ENCODE data around the gene PRSS36. TPM values are rescaled to one million over a fixed set of nuclear protein-coding genes. Genes with fewer than 3 reads are reported as not detected.

The PRSS36 gene
- polyA plus RNA-seq, 1 experiment, result 0.39 TPM

- ChIA-PET CTCF (no interaction called here), POLR2A (no interaction called here)
- TF ChIP-seq, protein P1, sequence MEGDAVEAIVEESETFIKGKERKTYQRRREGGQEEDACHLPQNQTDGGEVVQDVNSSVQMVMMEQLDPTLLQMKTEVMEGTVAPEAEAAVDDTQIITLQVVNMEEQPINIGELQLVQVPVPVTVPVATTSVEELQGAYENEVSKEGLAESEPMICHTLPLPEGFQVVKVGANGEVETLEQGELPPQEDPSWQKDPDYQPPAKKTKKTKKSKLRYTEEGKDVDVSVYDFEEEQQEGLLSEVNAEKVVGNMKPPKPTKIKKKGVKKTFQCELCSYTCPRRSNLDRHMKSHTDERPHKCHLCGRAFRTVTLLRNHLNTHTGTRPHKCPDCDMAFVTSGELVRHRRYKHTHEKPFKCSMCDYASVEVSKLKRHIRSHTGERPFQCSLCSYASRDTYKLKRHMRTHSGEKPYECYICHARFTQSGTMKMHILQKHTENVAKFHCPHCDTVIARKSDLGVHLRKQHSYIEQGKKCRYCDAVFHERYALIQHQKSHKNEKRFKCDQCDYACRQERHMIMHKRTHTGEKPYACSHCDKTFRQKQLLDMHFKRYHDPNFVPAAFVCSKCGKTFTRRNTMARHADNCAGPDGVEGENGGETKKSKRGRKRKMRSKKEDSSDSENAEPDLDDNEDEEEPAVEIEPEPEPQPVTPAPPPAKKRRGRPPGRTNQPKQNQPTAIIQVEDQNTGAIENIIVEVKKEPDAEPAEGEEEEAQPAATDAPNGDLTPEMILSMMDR (IDR thresholded peaks at IDR 0.05; ENCODE audit: insufficient read depth, low read depth, low read length), result no peak
- H3K27me3 ChIP-seq (ENCODE audit: control insufficient read depth, insufficient read depth, low read length), result no peaks in the 10 kb centered on the region
- peaks cover 37% of the 10 kb centered on the region for H3K36me3 ChIP-seq (ENCODE audit: control insufficient read depth, insufficient read depth, low read length)
- H3K4me3 ChIP-seq (ENCODE audit: low read depth, low read length), result no peak overlapping the region
- no peak for DNase-seq (ENCODE audit: low read depth)
These were observed 45.0 kb upstream of the PRSS36 start for GRCh38 chr16:31194898-31195297.

GRCh38 chr16:31193874-31194273 is 44.0 kb upstream of the PRSS36 start:
- TF ChIP-seq, protein P1 (IDR thresholded peaks at IDR 0.05; ENCODE audit: insufficient read depth, low read depth, low read length), result no peak
- CTCF ChIA-PET, result interaction anchor here (0.6 kb wide), 1 partner anchor 236 kb away, joined by 3 read pairs; no protein-coding TSS in a partner anchor
- no peak for DNase-seq (ENCODE audit: low read depth)
- POLR2A ChIA-PET, result interaction anchor here (0.9 kb wide), 1 partner anchor 51 kb away, joined by 3 read pairs; no protein-coding TSS in a partner anchor
- peaks cover 46% of the 10 kb centered on the region for H3K36me3 ChIP-seq (ENCODE audit: control insufficient read depth, insufficient read depth, low read length)
- no peak overlapping the region for H3K4me3 ChIP-seq (ENCODE audit: low read depth, low read length)
- H3K27me3 ChIP-seq (ENCODE audit: control insufficient read depth, insufficient read depth, low read length), result no peaks in the 10 kb centered on the region

DNA sequence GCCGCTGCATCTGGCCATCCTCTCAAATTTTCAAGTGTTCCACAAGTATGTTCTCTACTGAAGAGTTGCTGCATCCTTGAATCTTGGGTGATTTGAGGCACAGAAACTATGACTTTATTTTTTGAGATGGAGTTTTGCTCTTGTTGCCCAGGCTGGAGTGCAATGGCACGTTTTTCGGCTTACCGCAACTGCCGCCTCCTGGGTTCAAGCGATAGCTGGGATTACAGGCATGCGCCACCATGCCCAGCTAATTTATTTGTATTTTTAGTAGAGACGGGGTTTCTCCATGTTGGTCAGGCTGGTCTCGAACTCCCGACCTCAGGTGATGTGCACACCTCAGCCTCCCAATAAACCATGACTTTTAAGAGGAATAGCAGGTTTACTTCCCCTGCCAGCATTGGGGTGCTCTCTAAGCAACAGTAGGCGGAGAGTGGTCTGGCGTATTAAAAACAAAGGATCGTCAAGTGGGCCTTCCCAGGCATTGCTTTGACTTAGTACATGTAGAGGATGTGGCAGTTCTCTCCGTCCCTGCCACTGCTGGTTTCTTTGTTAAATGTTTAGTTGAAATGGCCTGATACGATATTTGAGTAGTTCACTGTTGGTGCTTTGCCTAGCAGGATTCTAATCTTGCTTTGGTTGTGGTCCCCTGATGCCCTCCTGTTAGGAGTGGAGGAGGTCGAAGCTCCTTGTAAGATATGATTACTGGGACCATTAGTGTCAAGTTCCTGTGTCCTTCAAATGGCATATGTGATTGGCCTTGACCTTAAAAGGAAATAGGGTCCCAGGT is 43.2 kb upstream of the PRSS36 start:
- Histone ChIP-seq H3K36me3 (ENCODE audit: control insufficient read depth, insufficient read depth, low read length) (peaks cover 46% of the 10 kb centered on the region), H3K4me3 (ENCODE audit: low read depth, low read length) (no peak overlapping the region), H3K27me3 (ENCODE audit: control insufficient read depth, insufficient read depth, low read length) (no peaks in the 10 kb centered on the region)
- ChIA-PET POLR2A (interaction anchor here (0.9 kb wide), 1 partner anchor 51 kb away, joined by 3 read pairs; no protein-coding TSS in a partner anchor), CTCF (interaction anchor here (0.6 kb wide), 1 partner anchor 1327 kb away, joined by 3 read pairs; no protein-coding TSS in a partner anchor)
- DNase-seq (ENCODE audit: low read depth), result no peak
- TF ChIP-seq, protein P1 (IDR thresholded peaks at IDR 0.05; ENCODE audit: insufficient read depth, low read depth, low read length), result no peak

DNA sequence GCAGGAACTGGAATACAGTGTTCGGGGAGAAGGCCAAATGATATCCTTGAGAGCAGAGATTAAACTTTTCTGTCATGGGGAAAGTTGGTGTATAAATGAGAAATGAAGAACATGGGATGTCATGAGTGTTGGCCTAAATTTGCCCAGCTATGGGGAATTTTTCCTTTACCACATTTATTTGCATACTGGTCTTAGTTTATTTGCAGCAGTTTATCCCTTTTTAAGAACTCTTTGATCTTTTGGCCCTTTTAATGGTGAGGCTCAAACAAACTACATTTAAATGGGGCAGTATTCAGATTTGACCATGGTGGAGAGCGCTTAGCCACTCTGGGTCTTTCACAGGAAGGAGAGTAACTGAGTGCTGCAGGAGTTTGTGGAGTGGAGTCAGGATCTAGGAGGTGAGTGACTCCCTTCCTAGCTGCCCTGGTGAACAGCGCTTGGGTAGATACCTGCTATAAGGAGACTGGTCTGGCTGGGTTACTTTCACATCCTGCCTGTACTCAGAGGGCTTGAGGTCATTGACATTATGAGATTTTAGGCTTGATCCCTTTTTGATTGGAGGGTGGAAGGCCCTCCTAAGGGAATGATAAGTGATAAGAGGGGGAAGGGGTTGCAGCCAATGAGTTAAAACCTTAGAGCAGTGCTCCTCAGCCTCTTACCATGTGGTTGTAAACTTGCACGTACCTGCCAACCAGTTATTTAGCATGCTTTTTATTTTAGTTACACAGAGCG is 42.0 kb upstream of the PRSS36 start:
- ChIA-PET CTCF (no interaction called here), POLR2A (no interaction called here)
- Histone ChIP-seq H3K4me3 (ENCODE audit: low read depth, low read length) (no peak overlapping the region), H3K36me3 (ENCODE audit: control insufficient read depth, insufficient read depth, low read length) (peaks cover 52% of the 10 kb centered on the region), H3K27me3 (ENCODE audit: control insufficient read depth, insufficient read depth, low read length) (no peaks in the 10 kb centered on the region)
- DNase-seq (ENCODE audit: low read depth), result no peak
- TF ChIP-seq, protein P1 (IDR thresholded peaks at IDR 0.05; ENCODE audit: insufficient read depth, low read depth, low read length), result no peak

DNA sequence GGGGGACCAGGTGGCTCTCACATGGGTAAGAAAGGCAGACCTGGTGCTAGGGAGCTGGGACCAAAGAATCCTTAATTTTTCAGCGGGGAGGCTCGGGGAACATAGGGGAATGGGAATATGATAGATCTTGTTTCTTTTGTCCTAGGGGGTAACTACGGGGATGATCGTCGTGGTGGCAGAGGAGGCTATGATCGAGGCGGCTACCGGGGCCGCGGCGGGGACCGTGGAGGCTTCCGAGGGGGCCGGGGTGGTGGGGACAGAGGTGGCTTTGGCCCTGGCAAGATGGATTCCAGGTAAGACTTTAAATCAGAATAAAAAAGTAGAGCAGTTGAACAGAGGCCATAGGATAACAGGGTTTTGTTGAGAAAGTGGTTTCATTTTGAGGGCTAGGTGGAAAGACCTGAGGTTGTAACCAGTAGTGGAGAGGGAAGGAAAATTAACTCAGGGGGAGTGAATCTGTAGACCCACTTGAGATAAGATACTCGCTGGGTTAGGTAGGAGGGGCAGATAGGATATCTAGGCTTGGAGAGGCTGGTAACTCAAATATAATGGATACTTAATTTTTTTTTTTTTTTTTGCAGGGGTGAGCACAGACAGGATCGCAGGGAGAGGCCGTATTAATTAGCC is 41.1 kb upstream of the PRSS36 start:
- CTCF ChIA-PET, result no interaction called here
- no peak for DNase-seq (ENCODE audit: low read depth)
- Histone ChIP-seq H3K36me3 (ENCODE audit: control insufficient read depth, insufficient read depth, low read length) (peaks cover 54% of the 10 kb centered on the region), H3K4me3 (ENCODE audit: low read depth, low read length) (no peak overlapping the region), H3K27me3 (ENCODE audit: control insufficient read depth, insufficient read depth, low read length) (no peaks in the 10 kb centered on the region)
- TF ChIP-seq, protein P1 (IDR thresholded peaks at IDR 0.05; ENCODE audit: insufficient read depth, low read depth, low read length), result no peak
- POLR2A ChIA-PET, result interaction anchor here (0.6 kb wide), 1 partner anchor 7 kb away, joined by 3 read pairs; no protein-coding TSS in a partner anchor
